AG04449 (cell line): ENCODE data around the gene TLCD3B.

Experiments used
- CTCF ChIA-PET: fragments of 350-600 bp; formaldehyde crosslinking; extraction: SDS; loops from one replicate; lab custom pipeline; 2021; ENCODE audit warnings: antibody characterized with exemption; lab: Yijun Ruan, JAX
- POLR2A ChIA-PET: fragments of 400-600, 350-600 bp; formaldehyde crosslinking; extraction: SDS; loops from one replicate; lab custom pipeline; 2020; ENCODE audit warnings: antibody characterized with exemption, inconsistent platforms; lab: Yijun Ruan, JAX
- DNase-seq: peaks from one replicate; pipeline ENCODE4 v3.0.0-alpha.2; 2010; ENCODE audit warnings: low read depth, low spot score
- H3K4me3 ChIP-seq: 2 replicates; pipeline ENCODE4 v1.5.1; 2011; ENCODE audit warnings: low read depth, mild to moderate bottlenecking, control low read depth, low read length
- TF ChIP-seq, protein P1 (sequence below): IDR thresholded peaks from one replicate; pipeline ENCODE4 v1.5.1; 2011; ENCODE audit warnings: mild to moderate bottlenecking, moderate library complexity, low read length, control low read depth, inconsistent platforms; ENCODE audit not compliant: insufficient read depth; ENCODE audit errors: missing control alignments

Gene TLCD3B

DNA sequence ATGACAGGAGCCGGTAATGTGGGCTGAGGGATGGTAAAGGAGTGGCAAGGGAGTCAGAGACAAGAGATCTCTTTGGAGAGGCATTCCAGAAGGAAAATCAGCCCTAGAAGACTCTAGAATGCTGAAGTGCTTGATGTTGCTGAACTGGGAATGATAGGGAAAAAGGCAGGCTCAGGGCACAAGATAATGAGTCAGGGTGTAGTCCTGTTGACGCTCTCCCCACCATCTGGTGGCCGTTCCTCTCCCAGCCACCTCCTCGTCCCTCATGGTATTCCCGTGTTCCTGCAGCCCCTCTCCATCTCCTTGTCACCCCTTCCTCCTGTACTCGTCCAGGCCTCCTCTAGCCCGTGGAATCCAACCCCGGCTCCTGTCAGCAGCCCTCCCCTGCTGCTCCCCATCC is 23.4 kb upstream of the TLCD3B start:
- peak overlapping the region; percentile 9 for H3K4me3 ChIP-seq
- DNase-seq: no peak
- POLR2A ChIA-PET: interaction anchor here (0.8 to 2.5 kb wide), 3 partner anchors 11 to 264 kb away, joined by 3 to 36 read pairs (median 11); partner anchors contain the start of gene ALDOA
- TF ChIP-seq, protein P1, sequence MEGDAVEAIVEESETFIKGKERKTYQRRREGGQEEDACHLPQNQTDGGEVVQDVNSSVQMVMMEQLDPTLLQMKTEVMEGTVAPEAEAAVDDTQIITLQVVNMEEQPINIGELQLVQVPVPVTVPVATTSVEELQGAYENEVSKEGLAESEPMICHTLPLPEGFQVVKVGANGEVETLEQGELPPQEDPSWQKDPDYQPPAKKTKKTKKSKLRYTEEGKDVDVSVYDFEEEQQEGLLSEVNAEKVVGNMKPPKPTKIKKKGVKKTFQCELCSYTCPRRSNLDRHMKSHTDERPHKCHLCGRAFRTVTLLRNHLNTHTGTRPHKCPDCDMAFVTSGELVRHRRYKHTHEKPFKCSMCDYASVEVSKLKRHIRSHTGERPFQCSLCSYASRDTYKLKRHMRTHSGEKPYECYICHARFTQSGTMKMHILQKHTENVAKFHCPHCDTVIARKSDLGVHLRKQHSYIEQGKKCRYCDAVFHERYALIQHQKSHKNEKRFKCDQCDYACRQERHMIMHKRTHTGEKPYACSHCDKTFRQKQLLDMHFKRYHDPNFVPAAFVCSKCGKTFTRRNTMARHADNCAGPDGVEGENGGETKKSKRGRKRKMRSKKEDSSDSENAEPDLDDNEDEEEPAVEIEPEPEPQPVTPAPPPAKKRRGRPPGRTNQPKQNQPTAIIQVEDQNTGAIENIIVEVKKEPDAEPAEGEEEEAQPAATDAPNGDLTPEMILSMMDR: peak; percentile 3
- CTCF ChIA-PET: interaction anchor here (1.4 to 4.3 kb wide), 7 partner anchors 9 to 60 kb away, joined by 3 to 17 read pairs (median 9); partner anchors contain the start of genes ALDOA and GDPD3

DNA sequence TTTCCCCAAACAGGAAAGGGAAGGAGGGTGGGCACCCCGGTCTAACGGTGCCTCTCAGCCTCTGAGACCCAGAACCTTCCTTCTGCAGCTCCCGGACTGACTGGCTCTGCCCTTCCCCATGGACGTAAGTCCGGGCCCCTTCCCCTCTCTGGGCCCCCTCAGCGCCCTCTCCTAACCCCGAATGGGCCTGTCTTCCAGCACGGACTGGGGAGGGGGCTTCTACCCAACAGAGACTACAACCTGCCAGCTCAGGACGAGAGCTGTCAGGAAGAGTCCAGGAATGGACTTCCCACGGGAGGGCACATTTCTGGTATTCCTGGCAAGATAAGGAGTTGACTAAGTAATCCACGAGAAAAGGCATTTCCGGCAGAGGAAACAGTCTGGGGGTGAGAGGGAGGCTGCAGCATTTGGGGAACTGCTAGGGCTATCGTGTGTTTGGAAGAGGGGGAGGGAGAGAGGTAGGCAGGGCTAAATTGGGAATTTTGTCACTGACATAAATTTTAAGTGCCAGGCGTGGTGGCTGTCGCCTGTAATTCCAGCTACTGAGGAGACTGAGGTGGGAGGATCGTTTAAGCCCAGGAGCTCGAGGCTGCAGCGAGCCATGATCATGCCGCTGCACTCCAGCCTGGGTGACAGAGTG is 22.4 kb upstream of the TLCD3B start:
- TF ChIP-seq, protein P1: no peak
- DNase-seq: no peak
- ChIA-PET POLR2A (interaction anchor here (0.6 to 2.5 kb wide), 4 partner anchors 8 to 263 kb away, joined by 3 to 36 read pairs (median 3); partner anchors contain the start of gene ALDOA), CTCF (interaction anchor here (0.9 to 5.7 kb wide), 8 partner anchors 9 to 205 kb away, joined by 3 to 28 read pairs (median 4); partner anchors contain the start of genes ALDOA and TLCD3B)
- peak overlapping the region; percentile 83 for H3K4me3 ChIP-seq

DNA sequence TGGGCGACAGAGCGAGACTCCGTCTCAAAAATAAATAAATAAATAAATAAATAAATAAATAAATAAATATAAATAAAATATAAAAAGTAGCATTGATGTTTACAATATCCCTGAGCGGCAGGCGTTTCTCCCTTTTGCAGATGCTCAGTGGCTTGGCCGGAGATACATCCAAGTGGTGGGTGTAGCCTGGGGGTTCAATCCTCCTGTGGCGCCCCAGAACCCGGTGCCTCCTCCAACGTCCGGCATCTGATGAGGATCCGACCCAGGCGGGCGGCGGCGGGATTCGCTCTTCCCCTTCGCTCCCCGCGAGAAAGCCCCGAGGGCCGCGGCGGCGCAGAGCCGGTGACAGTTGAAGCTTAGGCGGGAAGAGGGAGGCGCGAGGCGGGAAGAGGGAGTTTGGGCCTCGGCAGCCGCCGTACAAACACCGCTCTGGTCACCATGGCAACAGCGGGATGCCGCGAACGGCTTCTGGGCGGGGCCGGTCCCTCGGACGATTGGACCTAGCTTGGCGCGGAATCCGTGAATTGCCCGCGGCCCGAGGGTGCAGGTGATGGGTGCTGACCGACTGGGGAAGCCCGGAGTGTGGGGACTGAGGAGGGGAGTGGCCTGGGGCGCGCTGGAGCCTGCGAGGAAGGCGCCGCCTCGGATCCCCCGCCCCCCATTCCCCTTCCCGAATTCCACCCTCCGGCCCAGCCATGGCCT is 21.8 kb upstream of the TLCD3B start:
- TF ChIP-seq, protein P1: no peak
- ChIA-PET CTCF (interaction anchor here (0.9 to 5.7 kb wide), 9 partner anchors 8 to 205 kb away, joined by 3 to 28 read pairs (median 5); partner anchors contain the start of genes ALDOA, TBX6 and TLCD3B), POLR2A (interaction anchor here (0.6 to 2.5 kb wide), 2 partner anchors 9 to 13 kb away, joined by 3 to 36 read pairs; partner anchors contain the start of gene ALDOA)
- peak overlapping the region; percentile 83 for H3K4me3 ChIP-seq
- no peak for DNase-seq

DNA sequence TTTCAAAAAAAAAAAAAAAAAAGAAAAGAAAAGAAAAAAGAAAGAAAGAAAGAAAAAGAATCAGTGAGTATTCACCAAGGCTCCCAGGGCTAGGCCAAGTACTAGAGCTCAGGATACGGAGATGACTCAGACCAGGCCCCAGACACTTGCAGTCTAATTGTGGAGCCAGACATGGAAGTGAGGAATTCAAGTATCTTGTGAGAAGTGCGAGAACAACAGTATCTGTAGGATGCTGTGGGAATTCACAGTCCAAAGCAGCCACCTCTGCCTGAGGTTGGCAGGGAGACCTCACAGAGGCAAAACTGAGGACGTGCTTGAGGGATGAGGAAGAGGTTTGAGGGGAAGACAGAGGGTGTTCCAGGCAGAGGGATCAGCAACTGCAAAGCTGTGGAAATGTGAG is 20.4 kb upstream of the TLCD3B start:
- DNase-seq: no peak
- ChIA-PET CTCF (interaction anchor here (1.2 to 5.7 kb wide), 5 partner anchors 9 to 356 kb away, joined by 4 to 28 read pairs (median 6); partner anchors contain the start of genes TBX6, TLCD3B and ZNF771), POLR2A (interaction anchor here (0.5 to 1.0 kb wide), 3 partner anchors 14 to 198 kb away, joined by 3 to 6 read pairs (median 6); partner anchors contain the start of gene ALDOA)
- no peak overlapping the region for H3K4me3 ChIP-seq
- TF ChIP-seq, protein P1: no peak

DNA sequence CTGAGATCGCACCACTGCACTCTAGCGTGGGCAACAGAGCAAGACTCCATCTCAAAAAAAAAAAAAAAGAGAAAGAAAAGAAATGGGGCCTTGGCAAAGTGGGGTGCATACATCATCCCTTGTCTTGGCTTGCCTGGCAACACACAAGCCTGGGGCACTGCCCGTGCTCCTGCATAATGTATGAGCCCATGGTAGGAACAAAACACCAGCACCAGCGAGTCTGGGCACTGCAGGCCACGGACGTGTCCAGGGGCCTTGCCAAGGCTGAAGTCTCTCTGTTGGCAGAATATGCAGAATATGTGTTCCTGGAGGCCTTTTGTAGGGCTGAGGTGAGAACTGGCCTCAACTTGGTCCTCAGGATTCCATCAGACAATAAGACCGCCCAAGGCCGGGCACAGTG is 18.8 kb upstream of the TLCD3B start:
- no peak overlapping the region for H3K4me3 ChIP-seq
- TF ChIP-seq, protein P1: no peak
- ChIA-PET CTCF (interaction anchor here (1.1 to 5.7 kb wide), 3 partner anchors 12 to 18 kb away, joined by 3 to 28 read pairs (median 6); partner anchors contain the start of gene TLCD3B), POLR2A (no interaction called here)
- no peak for DNase-seq
